ENCODE data around the gene NME2.

Gene NME2

GRCh38 chr17:51184124-51184523, 17.9 kb downstream of the NME2 start:
- no peak overlapping the region for H3K9ac ChIP-seq (ENCODE audit: low read length)
- no peaks in the 10 kb centered on the region for H3K9me3 ChIP-seq (ENCODE audit: control insufficient read depth, insufficient read depth, low read depth, low read length)
- no peaks in the 10 kb centered on the region for H3K27me3 ChIP-seq (ENCODE audit: control insufficient read depth, insufficient read depth, low read length)
- H3K27ac ChIP-seq (ENCODE audit: low read depth, low read length), result no peak overlapping the region
- H3K4me1 ChIP-seq (ENCODE audit: control insufficient read depth, insufficient read depth, low read length), result no peaks in the 10 kb centered on the region
- no peak overlapping the region for H3K4me3 ChIP-seq (ENCODE audit: low read depth, low read length)
- H3K36me3 ChIP-seq (ENCODE audit: control insufficient read depth, insufficient read depth, low read length), result peaks cover 74% of the 10 kb centered on the region

DNA sequence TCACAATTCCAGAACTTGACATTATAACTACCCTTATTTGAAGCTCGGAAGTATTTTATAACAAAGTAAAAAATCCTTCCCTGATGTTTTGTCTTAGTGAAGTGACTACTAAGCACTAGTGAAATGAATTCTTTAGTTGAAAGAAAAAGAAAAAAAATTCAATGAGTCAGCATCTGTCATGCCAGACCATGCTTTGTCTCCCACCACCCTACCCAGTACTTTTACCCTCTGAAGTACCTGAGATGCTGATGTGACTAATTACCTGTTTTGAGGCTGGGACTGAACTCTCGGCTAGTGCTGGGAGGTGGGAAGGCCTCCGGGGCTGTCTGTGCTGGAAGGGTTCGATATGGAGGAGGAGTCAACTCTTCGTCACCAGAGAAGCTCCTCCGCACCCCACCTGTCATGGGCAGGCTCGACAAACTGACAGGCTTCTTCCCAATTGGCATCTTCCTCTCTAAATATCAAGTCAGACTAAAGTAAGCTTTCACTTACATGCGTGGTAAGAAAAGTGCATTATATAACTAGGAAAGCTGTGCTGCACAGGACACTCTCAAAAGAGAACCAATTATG, 19.6 kb downstream of the NME2 start:
- H3K27me3 ChIP-seq (ENCODE audit: control insufficient read depth, insufficient read depth, low read length), result no peaks in the 10 kb centered on the region
- H3K4me1 ChIP-seq (ENCODE audit: control insufficient read depth, insufficient read depth, low read length), result no peaks in the 10 kb centered on the region
- peaks cover 86% of the 10 kb centered on the region for H3K36me3 ChIP-seq (ENCODE audit: control insufficient read depth, insufficient read depth, low read length)
- no peak overlapping the region for H3K9ac ChIP-seq (ENCODE audit: low read length)
- H3K9me3 ChIP-seq (ENCODE audit: control insufficient read depth, insufficient read depth, low read depth, low read length), result no peaks in the 10 kb centered on the region
- no peak overlapping the region for H3K27ac ChIP-seq (ENCODE audit: low read depth, low read length)
- no peak overlapping the region for H3K4me3 ChIP-seq (ENCODE audit: low read depth, low read length)

- peaks cover 89% of the 10 kb centered on the region for H3K36me3 ChIP-seq (ENCODE audit: control insufficient read depth, insufficient read depth, low read length)
- H3K9ac ChIP-seq (ENCODE audit: low read length), result no peak overlapping the region
- no peak overlapping the region for H3K27ac ChIP-seq (ENCODE audit: low read depth, low read length)
- H3K9me3 ChIP-seq (ENCODE audit: control insufficient read depth, insufficient read depth, low read depth, low read length), result no peaks in the 10 kb centered on the region
- H3K4me3 ChIP-seq (ENCODE audit: low read depth, low read length), result no peak overlapping the region
- H3K4me1 ChIP-seq (ENCODE audit: control insufficient read depth, insufficient read depth, low read length), result no peaks in the 10 kb centered on the region
- no peaks in the 10 kb centered on the region for H3K27me3 ChIP-seq (ENCODE audit: control insufficient read depth, insufficient read depth, low read length)
Observed at GRCh38 chr17:51188271-51188833, 22.1 kb downstream of the NME2 start.

- Histone ChIP-seq H3K4me1 (ENCODE audit: control insufficient read depth, insufficient read depth, low read length) (no peaks in the 10 kb centered on the region), H3K27ac (ENCODE audit: low read depth, low read length) (no peak overlapping the region), H3K4me3 (ENCODE audit: low read depth, low read length) (no peak overlapping the region), H3K36me3 (ENCODE audit: control insufficient read depth, insufficient read depth, low read length) (peaks cover 89% of the 10 kb centered on the region), H3K9me3 (ENCODE audit: control insufficient read depth, insufficient read depth, low read depth, low read length) (no peaks in the 10 kb centered on the region), H3K9ac (ENCODE audit: low read length) (no peak overlapping the region), H3K27me3 (ENCODE audit: control insufficient read depth, insufficient read depth, low read length) (no peaks in the 10 kb centered on the region)
Observed at GRCh38 chr17:51189162-51189561, 23.0 kb downstream of the NME2 start.

DNA sequence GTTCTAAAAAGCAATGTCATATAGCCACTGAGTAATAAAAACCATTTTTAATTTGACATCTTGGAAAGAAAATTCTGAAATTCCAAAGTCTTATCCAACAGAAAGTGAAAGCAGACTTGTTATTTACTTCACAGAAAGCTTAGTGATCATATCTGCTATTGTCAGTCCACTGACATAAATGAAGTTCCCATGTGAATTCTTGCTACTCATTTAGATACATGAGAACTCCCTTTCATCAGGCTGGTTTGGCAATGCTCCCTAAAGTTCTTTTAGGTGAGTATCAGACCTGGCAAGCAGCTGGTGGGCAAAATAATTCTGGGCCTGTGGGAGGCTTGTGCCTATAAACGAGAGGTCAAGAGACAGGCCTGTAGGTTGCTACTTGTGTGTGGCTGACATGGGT, 23.4 kb downstream of the NME2 start:
- H3K4me3 ChIP-seq (ENCODE audit: low read depth, low read length), result no peak overlapping the region

GRCh38 chr17:51191895-51192294, 25.7 kb downstream of the NME2 start:
- H3K9me3 ChIP-seq (ENCODE audit: control insufficient read depth, insufficient read depth, low read depth, low read length), result no peaks in the 10 kb centered on the region
- H3K36me3 ChIP-seq (ENCODE audit: control insufficient read depth, insufficient read depth, low read length), result peaks cover 86% of the 10 kb centered on the region
- no peaks in the 10 kb centered on the region for H3K27me3 ChIP-seq (ENCODE audit: control insufficient read depth, insufficient read depth, low read length)
- no peak overlapping the region for H3K9ac ChIP-seq (ENCODE audit: low read length)
- H3K4me1 ChIP-seq (ENCODE audit: control insufficient read depth, insufficient read depth, low read length), result no peaks in the 10 kb centered on the region
- no peak overlapping the region for H3K4me3 ChIP-seq (ENCODE audit: low read depth, low read length)
- no peak overlapping the region for H3K27ac ChIP-seq (ENCODE audit: low read depth, low read length)

More for the DNA sequence above, 23.4 kb downstream of the NME2 start:
- Histone ChIP-seq H3K9ac (ENCODE audit: low read length) (no peak overlapping the region), H3K36me3 (ENCODE audit: control insufficient read depth, insufficient read depth, low read length) (peaks cover 89% of the 10 kb centered on the region), H3K4me1 (ENCODE audit: control insufficient read depth, insufficient read depth, low read length) (no peaks in the 10 kb centered on the region), H3K27me3 (ENCODE audit: control insufficient read depth, insufficient read depth, low read length) (no peaks in the 10 kb centered on the region), H3K27ac (ENCODE audit: low read depth, low read length) (no peak overlapping the region), H3K9me3 (ENCODE audit: control insufficient read depth, insufficient read depth, low read depth, low read length) (no peaks in the 10 kb centered on the region)

- Histone ChIP-seq H3K9ac (ENCODE audit: low read length) (no peak overlapping the region), H3K27me3 (ENCODE audit: control insufficient read depth, insufficient read depth, low read length) (no peaks in the 10 kb centered on the region), H3K36me3 (ENCODE audit: control insufficient read depth, insufficient read depth, low read length) (peaks cover 92% of the 10 kb centered on the region), H3K27ac (ENCODE audit: low read depth, low read length) (no peak overlapping the region), H3K4me1 (ENCODE audit: control insufficient read depth, insufficient read depth, low read length) (no peaks in the 10 kb centered on the region), H3K9me3 (ENCODE audit: control insufficient read depth, insufficient read depth, low read depth, low read length) (no peaks in the 10 kb centered on the region), H3K4me3 (ENCODE audit: low read depth, low read length) (no peak overlapping the region)
Observed at GRCh38 chr17:51197754-51198153, 31.5 kb downstream of the NME2 start.

GRCh38 chr17:51200295-51200694, 34.1 kb downstream of the NME2 start:
- peaks cover 89% of the 10 kb centered on the region for H3K36me3 ChIP-seq (ENCODE audit: control insufficient read depth, insufficient read depth, low read length)
- no peaks in the 10 kb centered on the region for H3K9me3 ChIP-seq (ENCODE audit: control insufficient read depth, insufficient read depth, low read depth, low read length)
- no peaks in the 10 kb centered on the region for H3K4me1 ChIP-seq (ENCODE audit: control insufficient read depth, insufficient read depth, low read length)
- H3K9ac ChIP-seq (ENCODE audit: low read length), result no peak overlapping the region
- H3K27ac ChIP-seq (ENCODE audit: low read depth, low read length), result no peak overlapping the region
- no peak overlapping the region for H3K4me3 ChIP-seq (ENCODE audit: low read depth, low read length)
- H3K27me3 ChIP-seq (ENCODE audit: control insufficient read depth, insufficient read depth, low read length), result no peaks in the 10 kb centered on the region

DNA sequence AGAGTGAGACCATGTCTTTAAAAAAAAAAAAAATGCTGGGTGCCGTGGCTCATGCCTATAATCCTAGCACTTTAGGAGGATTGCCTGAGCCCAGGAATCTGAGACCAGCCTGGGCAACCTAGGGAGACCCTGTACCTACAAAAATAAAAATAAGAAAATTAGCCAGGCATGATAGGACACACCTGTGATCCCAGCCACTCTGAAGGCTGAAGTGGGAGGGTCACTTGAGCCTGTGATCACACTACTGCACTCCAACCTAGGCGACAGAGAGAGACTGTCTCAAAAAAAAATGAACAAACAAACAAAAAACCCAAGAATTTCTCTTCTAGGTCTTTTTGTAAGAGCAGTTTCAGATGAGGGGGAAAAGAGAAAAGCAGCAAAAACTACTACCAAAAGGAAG, 34.6 kb downstream of the NME2 start:
- no peak overlapping the region for H3K4me3 ChIP-seq (ENCODE audit: low read depth, low read length)
- H3K27ac ChIP-seq (ENCODE audit: low read depth, low read length), result no peak overlapping the region
- H3K36me3 ChIP-seq (ENCODE audit: control insufficient read depth, insufficient read depth, low read length), result peaks cover 89% of the 10 kb centered on the region

DNA sequence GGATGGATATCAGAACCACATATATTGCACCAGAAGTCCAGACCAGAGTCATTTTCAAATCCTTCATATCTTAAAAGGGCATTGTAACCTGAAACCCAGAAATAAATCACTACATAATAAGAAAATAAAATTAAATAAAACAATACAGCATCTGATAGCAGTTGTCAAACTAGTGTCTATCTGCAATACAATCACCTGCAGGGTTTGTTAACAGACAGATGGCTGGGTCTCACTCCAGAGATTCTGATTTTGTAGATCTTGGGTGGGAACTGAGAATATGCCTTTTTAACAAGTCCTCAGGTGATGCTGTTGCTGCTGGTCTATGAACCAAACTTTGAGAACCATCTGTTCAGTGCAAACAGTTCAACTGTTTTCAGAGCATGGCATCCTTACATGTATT, 37.6 kb downstream of the NME2 start:
- H3K4me1 ChIP-seq (ENCODE audit: control insufficient read depth, insufficient read depth, low read length), result no peaks in the 10 kb centered on the region
- no peaks in the 10 kb centered on the region for H3K27me3 ChIP-seq (ENCODE audit: control insufficient read depth, insufficient read depth, low read length)
- no peak overlapping the region for H3K4me3 ChIP-seq (ENCODE audit: low read depth, low read length)
- H3K9me3 ChIP-seq (ENCODE audit: control insufficient read depth, insufficient read depth, low read depth, low read length), result no peaks in the 10 kb centered on the region
- no peak overlapping the region for H3K9ac ChIP-seq (ENCODE audit: low read length)
- H3K27ac ChIP-seq (ENCODE audit: low read depth, low read length), result no peak overlapping the region
- H3K36me3 ChIP-seq (ENCODE audit: control insufficient read depth, insufficient read depth, low read length), result peaks cover 95% of the 10 kb centered on the region

More for the DNA sequence above, 34.6 kb downstream of the NME2 start:
- Histone ChIP-seq H3K9me3 (ENCODE audit: control insufficient read depth, insufficient read depth, low read depth, low read length) (no peaks in the 10 kb centered on the region), H3K27me3 (ENCODE audit: control insufficient read depth, insufficient read depth, low read length) (no peaks in the 10 kb centered on the region), H3K9ac (ENCODE audit: low read length) (no peak overlapping the region), H3K4me1 (ENCODE audit: control insufficient read depth, insufficient read depth, low read length) (no peaks in the 10 kb centered on the region)

GRCh38 chr17:51214920-51215319, 48.7 kb downstream of the NME2 start:
- H3K27me3 ChIP-seq (ENCODE audit: control insufficient read depth, insufficient read depth, low read length), result no peaks in the 10 kb centered on the region
- no peak overlapping the region for H3K9ac ChIP-seq (ENCODE audit: low read length)
- no peak overlapping the region for H3K27ac ChIP-seq (ENCODE audit: low read depth, low read length)
- no peaks in the 10 kb centered on the region for H3K4me1 ChIP-seq (ENCODE audit: control insufficient read depth, insufficient read depth, low read length)
- H3K9me3 ChIP-seq (ENCODE audit: control insufficient read depth, insufficient read depth, low read depth, low read length), result no peaks in the 10 kb centered on the region
- no peak overlapping the region for H3K4me3 ChIP-seq (ENCODE audit: low read depth, low read length)
- H3K36me3 ChIP-seq (ENCODE audit: control insufficient read depth, insufficient read depth, low read length), result peaks cover 82% of the 10 kb centered on the region

All from HUES6 (cell line).